Hepatocyte (in vitro differentiated cells): Measurements from ENCODE around the gene CYP4X1. TPM values are rescaled to one million over a fixed set of nuclear protein-coding genes. Genes with fewer than 3 reads are reported as not detected.
"Not testable (repeated sequence)": the region's sequence is repeated elsewhere in the genome, so short reads cannot be mapped to it uniquely, and the experiment has no call there.

Experiments
- DNase-seq: peaks from one replicate; pipeline ENCODE4 v3.0.0-alpha.2; 2016; ENCODE audit warnings: low spot score
- H2AFZ ChIP-seq: fragments of 200-600 bp; sonication (generic); 2 replicates; pipeline ENCODE4 v1.6.0; 2016; ENCODE audit warnings: antibody characterized with exemption, mild to moderate bottlenecking
- H3K27ac ChIP-seq: fragments of 200-600 bp; sonication (generic); 2 replicates; pipeline ENCODE4 v1.5.1; 2016; ENCODE audit warnings: mild to moderate bottlenecking
- H3K27me3 ChIP-seq: fragments of 200-600 bp; sonication (generic); 2 replicates; pipeline ENCODE4 v1.6.1; 2016
- H3K36me3 ChIP-seq: fragments of 200-600 bp; sonication (generic); replicated peaks from 2 replicates; pipeline ENCODE4 v1.5.1; 2016; ENCODE audit warnings: low read depth; ENCODE audit not compliant: insufficient read depth
- H3K4me1 ChIP-seq: fragments of 200-600 bp; sonication (generic); 2 replicates; pipeline ENCODE4 v1.5.1; 2016; ENCODE audit warnings: mild to moderate bottlenecking, moderate library complexity; ENCODE audit not compliant: insufficient read depth
- H3K4me2 ChIP-seq: fragments of 200-600 bp; sonication (generic); 2 replicates; pipeline ENCODE4 v1.6.0; 2016
- H3K4me3 ChIP-seq: fragments of 200-600 bp; sonication (generic); 2 replicates; pipeline ENCODE4 v1.5.1; 2016; ENCODE audit warnings: mild to moderate bottlenecking
- H3K79me2 ChIP-seq: fragments of 200-600 bp; sonication (generic); 2 replicates; pipeline ENCODE4 v1.6.0; 2017; ENCODE audit warnings: mild to moderate bottlenecking
- H3K9me2 ChIP-seq: fragments of 200-600 bp; sonication (generic); replicated peaks from 2 replicates; pipeline ENCODE4 v1.6.0; 2017; ENCODE audit warnings: mild to moderate bottlenecking; ENCODE audit not compliant: insufficient read depth
- H3K9me3 ChIP-seq: fragments of 200-600 bp; sonication (generic); 2 replicates; pipeline ENCODE4 v1.5.1; 2016; ENCODE audit warnings: low read depth, mild to moderate bottlenecking
- H4K20me1 ChIP-seq: fragments of 200-600 bp; sonication (generic); 2 replicates; pipeline ENCODE4 v1.6.0; 2016; ENCODE audit warnings: mild to moderate bottlenecking; ENCODE audit not compliant: insufficient read depth, poor library complexity, severe bottlenecking
- CTCF ChIP-seq: fragments of 200-600 bp; sonication (generic); IDR thresholded peaks from 2 replicates; pipeline ENCODE4 v1.5.1; 2016; ENCODE audit warnings: antibody characterized with exemption, mild to moderate bottlenecking; ENCODE audit not compliant: poor library complexity
- WGBS: methylation state at CpG from one replicate; pipeline ENCODE4 v1.1.6; 2016; ENCODE audit warnings: low lambda C conversion rate; ENCODE audit errors: missing lambda C conversion rate; 5-methylcytosine and 5-hydroxymethylcytosine counted together
- polyA plus RNA-seq: library from polyadenylated mRNA; unstranded; fragments of >200 nt; fragmentation: Nextera tagmentation; extraction: Ambion mirVana; gene quantifications from 2 replicates; pipeline ENCODE4 v1.2.1, GENCODE V29; 2016
- small RNA-seq: library from RNA; depleted of rRNA; stranded (forward); fragments of <200 nt; gene quantifications from one replicate; pipeline ENCODE3, GENCODE V24; 2014
- total RNA-seq: library from RNA; depleted of rRNA; stranded (reverse); fragments of >200 nt; gene quantifications from 2 replicates; pipeline ENCODE4 v1.2.3, GENCODE V29; 2014

CYP4X1 gene
- total and polyA plus RNA-seq, 2 experiments from 2014 or later = 0.97 to 1.8 TPM

- not testable (repeated sequence) for H3K4me3 ChIP-seq, H3K79me2 ChIP-seq, H4K20me1 ChIP-seq, H3K27ac ChIP-seq, H3K9me2 ChIP-seq, H2AFZ ChIP-seq, DNase-seq, H3K4me2 ChIP-seq, H3K9me3 ChIP-seq, H3K4me1 ChIP-seq, H3K27me3 ChIP-seq, H3K36me3 ChIP-seq
Measured at GRCh38 chr1:47069509-47069908, 46.0 kb downstream of the CYP4X1 start.

GRCh38 chr1:47089356-47089755, 65.9 kb downstream of the CYP4X1 start:
- H2AFZ ChIP-seq, H3K36me3 ChIP-seq, H3K9me3 ChIP-seq, H3K27ac ChIP-seq, H3K79me2 ChIP-seq, H3K27me3 ChIP-seq, H4K20me1 ChIP-seq, H3K4me2 ChIP-seq, H3K4me1 ChIP-seq, H3K9me2 ChIP-seq, H3K4me3 ChIP-seq: not testable (repeated sequence)
- DNase-seq = peak; percentile 34
- WGBS = 2% methylated on average over 3 of the region's 3 CpGs
- TF ChIP-seq CTCF = peak; percentile 60

GRCh38 chr1:47091476-47091875, 68.0 kb downstream of the CYP4X1 start:
- not testable (repeated sequence) for H3K9me3 ChIP-seq
- WGBS = 25% methylated on average over 3 of the region's 3 CpGs

More at GRCh38 chr1:47091476-47091875, 68.0 kb downstream of the CYP4X1 start:
- H3K36me3 ChIP-seq, H3K4me1 ChIP-seq, H2AFZ ChIP-seq, H3K9me2 ChIP-seq, DNase-seq, H3K27ac ChIP-seq, H3K4me3 ChIP-seq, H3K4me2 ChIP-seq, H3K79me2 ChIP-seq, H3K27me3 ChIP-seq, H4K20me1 ChIP-seq: not testable (repeated sequence)
- peak; percentile 13 for TF ChIP-seq CTCF

Small RNA genes lying within 50 kb of the gene (small RNA-seq; reads per million reads assigned to genes)
- gene CYP4A27P (not detected), gene CYP4A43P (not detected), gene CYP4A44P (not detected)

Other genes with a start within 250 kb of the CYP4X1 start
- gene CYP4B1, start 224.6 kb upstream of the CYP4X1 start, total RNA-seq = 0.67 TPM in 1 of 2 replicates, not detected in the other
- gene CYP4B1, start 224.6 kb upstream of the CYP4X1 start, polyA plus RNA-seq = 0.25 and 0.92 TPM in 2 replicates
- gene CYP4A11, start 82.2 kb upstream of the CYP4X1 start, total RNA-seq = 14.1 and 20.8 TPM in 2 replicates
- gene CYP4A11, start 82.2 kb upstream of the CYP4X1 start, polyA plus RNA-seq = 26.5 and 62.4 TPM in 2 replicates
- 0.52 TPM in 1 of 2 replicates, not detected in the other for gene CYP4Z1, start 43.6 kb downstream of the CYP4X1 start, total RNA-seq
- 0.66 TPM in 1 of 2 replicates, not detected in the other for gene CYP4Z1, start 43.6 kb downstream of the CYP4X1 start, polyA plus RNA-seq
- 0.83 and 2.6 TPM in 2 replicates for gene CYP4A22, start 113.8 kb downstream of the CYP4X1 start, total RNA-seq
- gene CYP4A22, start 113.8 kb downstream of the CYP4X1 start, polyA plus RNA-seq = 3.9 and 7.3 TPM in 2 replicates
- gene PDZK1IP1, start 166.4 kb downstream of the CYP4X1 start, total RNA-seq = 0.37 TPM in 1 of 2 replicates, not detected in the other
- 0.71 TPM in 1 of 2 replicates, not detected in the other for gene PDZK1IP1, start 166.4 kb downstream of the CYP4X1 start, polyA plus RNA-seq
- gene TAL1, start 208.6 kb downstream of the CYP4X1 start, total RNA-seq = 0.08 and 0.13 TPM in 2 replicates
- gene TAL1, start 208.6 kb downstream of the CYP4X1 start, polyA plus RNA-seq = 0.68 TPM in 1 of 2 replicates, not detected in the other